ENCODE data around the gene APP. TPM values are rescaled to one million over a fixed set of nuclear protein-coding genes. Genes with fewer than 3 reads are reported as not detected.

The APP gene
- total RNA-seq, 1 experiment from 2014 or later: 531 TPM

DNA sequence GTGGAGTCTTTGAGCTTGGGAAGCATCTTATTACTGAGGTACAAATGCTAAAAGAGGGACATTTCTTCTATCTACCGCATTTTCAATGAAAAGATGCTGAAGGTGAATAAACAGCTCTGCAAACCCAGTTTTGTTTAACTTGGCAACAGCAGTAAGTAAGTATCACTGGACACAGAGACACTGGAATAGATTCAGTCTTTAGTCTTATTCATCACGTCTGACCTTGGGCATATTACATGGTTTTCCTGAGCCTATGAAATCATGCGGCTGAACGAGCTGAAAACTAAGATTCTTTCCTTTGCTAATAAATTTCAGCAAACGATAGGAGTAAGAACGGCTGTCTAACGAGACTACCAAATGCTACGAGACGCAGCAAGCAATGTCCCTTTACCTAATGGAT is 228.4 kb downstream of the APP start:
- CTCF ChIA-PET: no interaction called here
- intact Hi-C loops (cut with micrococcal nuclease; ENCODE audit: unreplicated experiment): no loop called here
- DNase-seq (ENCODE audit: low spot score): no peak
- no peaks in the 10 kb centered on the region for H3K27me3 ChIP-seq (replicated peaks; ENCODE audit: insufficient read depth, low read depth, low read length, poor library complexity)
- H3K36me3 ChIP-seq (ENCODE audit: insufficient read depth, low read length, poor library complexity, severe bottlenecking): peaks cover 19% of the 10 kb centered on the region
- H3K27ac ChIP-seq (ENCODE audit: low read depth, low read length, poor library complexity, severe bottlenecking): no peak overlapping the region
- H3K4me3 ChIP-seq (ENCODE audit: low read depth, low read length, poor library complexity, severe bottlenecking): no peak overlapping the region
- TF ChIP-seq, protein P1, sequence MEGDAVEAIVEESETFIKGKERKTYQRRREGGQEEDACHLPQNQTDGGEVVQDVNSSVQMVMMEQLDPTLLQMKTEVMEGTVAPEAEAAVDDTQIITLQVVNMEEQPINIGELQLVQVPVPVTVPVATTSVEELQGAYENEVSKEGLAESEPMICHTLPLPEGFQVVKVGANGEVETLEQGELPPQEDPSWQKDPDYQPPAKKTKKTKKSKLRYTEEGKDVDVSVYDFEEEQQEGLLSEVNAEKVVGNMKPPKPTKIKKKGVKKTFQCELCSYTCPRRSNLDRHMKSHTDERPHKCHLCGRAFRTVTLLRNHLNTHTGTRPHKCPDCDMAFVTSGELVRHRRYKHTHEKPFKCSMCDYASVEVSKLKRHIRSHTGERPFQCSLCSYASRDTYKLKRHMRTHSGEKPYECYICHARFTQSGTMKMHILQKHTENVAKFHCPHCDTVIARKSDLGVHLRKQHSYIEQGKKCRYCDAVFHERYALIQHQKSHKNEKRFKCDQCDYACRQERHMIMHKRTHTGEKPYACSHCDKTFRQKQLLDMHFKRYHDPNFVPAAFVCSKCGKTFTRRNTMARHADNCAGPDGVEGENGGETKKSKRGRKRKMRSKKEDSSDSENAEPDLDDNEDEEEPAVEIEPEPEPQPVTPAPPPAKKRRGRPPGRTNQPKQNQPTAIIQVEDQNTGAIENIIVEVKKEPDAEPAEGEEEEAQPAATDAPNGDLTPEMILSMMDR (conservative IDR thresholded peaks at IDR 0.05; ENCODE audit: low read depth, low read length): no peak
- TF ChIP-seq EZH2 (IDR thresholded peaks at IDR 0.05; ENCODE audit: borderline replicate concordance, low read depth, low read length, poor library complexity, severe bottlenecking): no peak
- peaks cover 22% of the 10 kb centered on the region for H3K4me1 ChIP-seq (ENCODE audit: insufficient read depth, low read length, poor library complexity, severe bottlenecking)
- no TSS peak for BruUV-seq (replicated peaks)
- POLR2A ChIA-PET (ENCODE audit: low non-redundant PET): no interaction called here
- H3K9me3 ChIP-seq (ENCODE audit: low read depth, low read length, poor library complexity, severe bottlenecking): peaks cover 8% of the 10 kb centered on the region

DNA sequence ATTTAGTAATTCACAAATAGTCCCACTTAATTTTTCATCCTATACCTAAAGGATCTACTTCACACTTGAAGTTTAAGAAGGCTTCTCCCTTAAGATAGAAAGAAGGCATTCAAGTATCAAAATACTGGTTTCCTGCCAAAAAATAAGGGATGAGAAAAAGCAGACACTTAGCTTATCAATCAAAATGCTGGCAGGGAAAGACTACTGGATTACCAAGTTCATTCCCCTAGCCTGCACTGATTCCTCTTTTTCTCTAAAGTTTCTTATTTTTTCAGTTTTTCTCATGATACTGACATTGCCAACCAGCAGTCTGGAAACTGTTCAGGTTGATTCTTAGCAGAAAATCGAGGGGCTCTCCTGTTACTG is 231.2 kb downstream of the APP start:
- BruUV-seq (replicated peaks): no TSS peak
- H3K36me3 ChIP-seq (ENCODE audit: insufficient read depth, low read length, poor library complexity, severe bottlenecking): peaks cover 1% of the 10 kb centered on the region
- H3K9me3 ChIP-seq (ENCODE audit: low read depth, low read length, poor library complexity, severe bottlenecking): no peaks in the 10 kb centered on the region
- ChIA-PET POLR2A (ENCODE audit: low non-redundant PET) (no interaction called here), CTCF (no interaction called here)
- H3K27me3 ChIP-seq (replicated peaks; ENCODE audit: insufficient read depth, low read depth, low read length, poor library complexity): no peaks in the 10 kb centered on the region
- DNase-seq (ENCODE audit: low spot score): peak; percentile 56
- H3K27ac ChIP-seq (ENCODE audit: low read depth, low read length, poor library complexity, severe bottlenecking): peak overlapping the region; percentile 33
- TF ChIP-seq EZH2 (IDR thresholded peaks at IDR 0.05; ENCODE audit: borderline replicate concordance, low read depth, low read length, poor library complexity, severe bottlenecking): no peak
- TF ChIP-seq, protein P1 (conservative IDR thresholded peaks at IDR 0.05; ENCODE audit: low read depth, low read length): no peak
- intact Hi-C loops (cut with micrococcal nuclease; ENCODE audit: unreplicated experiment): no loop called here
- peaks cover 22% of the 10 kb centered on the region for H3K4me1 ChIP-seq (ENCODE audit: insufficient read depth, low read length, poor library complexity, severe bottlenecking)
- H3K4me3 ChIP-seq (ENCODE audit: low read depth, low read length, poor library complexity, severe bottlenecking): no peak overlapping the region

DNA sequence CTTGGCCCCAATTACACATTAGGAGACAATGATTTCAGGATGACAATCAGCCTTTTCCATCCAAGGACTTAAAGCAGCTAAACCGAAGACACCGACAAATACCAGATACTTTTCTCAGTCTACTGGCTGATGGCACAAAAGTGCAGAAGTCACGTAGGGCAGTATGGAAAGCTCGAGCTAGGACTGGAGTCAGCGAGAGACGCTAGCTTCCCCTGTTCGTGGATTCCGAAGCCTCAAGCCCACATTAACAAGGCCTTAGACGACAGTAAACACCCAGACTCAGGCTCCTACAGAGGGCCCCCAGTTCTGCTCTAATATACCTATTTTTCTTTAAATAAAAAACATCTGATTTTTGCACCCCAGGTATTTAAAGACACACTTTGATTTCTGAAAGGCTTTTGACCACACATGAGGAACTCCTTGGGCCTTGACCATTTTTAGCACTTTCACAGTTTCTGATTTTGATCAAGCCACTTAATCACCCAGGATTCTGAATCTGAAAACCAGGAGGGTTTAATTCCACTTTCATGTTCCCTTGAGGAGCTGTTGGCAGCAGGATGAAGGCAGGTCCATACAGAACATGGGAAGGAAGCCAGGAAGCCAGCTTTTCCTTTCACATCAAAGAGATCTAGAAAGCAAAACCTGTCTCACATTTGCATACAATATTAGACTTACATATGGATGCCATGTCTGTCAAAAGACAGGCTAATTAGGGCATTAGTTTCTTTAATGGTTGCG is 231.7 kb downstream of the APP start:
- H3K36me3 ChIP-seq (ENCODE audit: insufficient read depth, low read length, poor library complexity, severe bottlenecking): no peaks in the 10 kb centered on the region
- ChIA-PET POLR2A (ENCODE audit: low non-redundant PET) (interaction anchor here (0.6 kb wide), 1 partner anchor 521 kb away, joined by 20 read pairs; no protein-coding TSS in a partner anchor), CTCF (no interaction called here)
- no peaks in the 10 kb centered on the region for H3K9me3 ChIP-seq (ENCODE audit: low read depth, low read length, poor library complexity, severe bottlenecking)
- H3K4me1 ChIP-seq (ENCODE audit: insufficient read depth, low read length, poor library complexity, severe bottlenecking): peaks cover 22% of the 10 kb centered on the region
- peak overlapping the region; percentile 33 for H3K27ac ChIP-seq (ENCODE audit: low read depth, low read length, poor library complexity, severe bottlenecking)
- DNase-seq (ENCODE audit: low spot score): peak; percentile 15
- no TSS peak for BruUV-seq (replicated peaks)
- H3K27me3 ChIP-seq (replicated peaks; ENCODE audit: insufficient read depth, low read depth, low read length, poor library complexity): no peaks in the 10 kb centered on the region
- H3K4me3 ChIP-seq (ENCODE audit: low read depth, low read length, poor library complexity, severe bottlenecking): no peak overlapping the region
- TF ChIP-seq EZH2 (IDR thresholded peaks at IDR 0.05; ENCODE audit: borderline replicate concordance, low read depth, low read length, poor library complexity, severe bottlenecking): no peak
- TF ChIP-seq, protein P1 (conservative IDR thresholded peaks at IDR 0.05; ENCODE audit: low read depth, low read length): no peak
- intact Hi-C loops (cut with micrococcal nuclease; ENCODE audit: unreplicated experiment): no loop called here

All from A673 (cell line).